ENCODE data around the gene FAM114A1.

Gene FAM114A1

GRCh38 chr4:38867478-38868058, at the start of gene FAM114A1:
FAM114A1 (plus strand) TSS chr4:38867806; CDS start chr4:38878079, 10,273 bp downstream.
- DNase-seq (ENCODE audit: low spot score): no peak

- no peak for DNase-seq (ENCODE audit: low spot score)
These were observed 49.1 kb upstream of the FAM114A1 start for GRCh38 chr4:38818441-38818976.

DNA sequence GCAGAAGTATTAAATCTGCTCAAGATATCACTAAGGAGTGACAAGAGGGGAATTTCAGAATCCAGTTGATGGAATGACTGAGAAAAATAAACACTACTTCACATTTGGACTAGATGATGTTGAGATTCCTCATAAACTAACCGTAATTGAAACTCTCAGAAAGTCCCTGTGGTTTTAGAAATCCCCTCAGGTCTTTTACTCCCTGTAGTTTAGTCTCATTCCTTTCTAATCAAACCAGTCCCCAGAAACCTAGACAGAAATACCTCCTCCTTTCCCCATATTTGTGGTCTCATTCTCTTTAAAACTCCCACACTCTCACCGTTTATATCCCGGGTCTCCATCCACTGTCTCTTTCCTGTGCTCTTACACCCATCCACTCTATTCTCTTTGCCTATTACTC, 48.0 kb upstream of the FAM114A1 start:
- DNase-seq (ENCODE audit: low spot score): no peak

GRCh38 chr4:38820329-38821061, 47.1 kb upstream of the FAM114A1 start:
- DNase-seq (ENCODE audit: low spot score): no peak

DNA sequence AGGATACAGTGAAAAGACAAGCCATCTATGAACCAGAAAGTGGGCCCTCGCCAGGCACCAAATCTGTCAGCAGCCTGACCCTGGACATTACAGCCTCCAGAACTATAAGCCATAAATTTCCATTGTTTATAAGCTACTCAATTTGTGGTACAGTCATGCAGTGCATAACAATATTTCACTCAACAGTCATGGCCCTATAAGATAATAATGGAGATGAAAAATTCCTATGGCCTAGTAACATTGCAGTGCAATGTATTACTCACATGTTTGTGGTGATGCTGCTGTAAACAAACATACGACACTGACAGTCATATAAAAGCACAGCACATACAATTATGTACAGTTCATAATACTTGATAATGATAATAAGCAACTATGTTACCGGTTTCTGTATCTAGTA, 45.9 kb upstream of the FAM114A1 start:
- no peak for DNase-seq (ENCODE audit: low spot score)

- no peak for DNase-seq (ENCODE audit: low spot score)
These were observed 44.8 kb upstream of the FAM114A1 start for GRCh38 chr4:38822748-38823303.

DNA sequence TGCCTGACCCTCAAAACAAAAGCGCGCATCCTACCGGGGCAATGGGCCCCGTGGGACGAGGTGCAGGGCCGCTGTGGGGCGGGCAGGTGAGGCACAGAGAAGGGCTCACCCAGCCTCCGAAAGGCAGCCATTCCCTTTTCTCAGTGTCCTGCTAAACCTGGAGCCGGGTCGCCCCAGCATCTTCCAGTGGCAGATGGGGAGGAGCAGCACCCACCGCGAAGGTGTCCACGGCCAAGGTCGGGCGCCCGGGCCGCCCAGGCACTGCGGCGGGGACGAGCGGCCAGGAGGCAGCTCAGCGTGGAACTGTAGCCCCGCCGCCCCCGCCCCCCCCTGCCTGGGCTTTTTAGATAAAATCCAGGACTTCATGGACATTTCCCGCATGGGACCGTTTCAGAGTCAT, 43.8 kb upstream of the FAM114A1 start:
- no peak for DNase-seq (ENCODE audit: low spot score)

DNA sequence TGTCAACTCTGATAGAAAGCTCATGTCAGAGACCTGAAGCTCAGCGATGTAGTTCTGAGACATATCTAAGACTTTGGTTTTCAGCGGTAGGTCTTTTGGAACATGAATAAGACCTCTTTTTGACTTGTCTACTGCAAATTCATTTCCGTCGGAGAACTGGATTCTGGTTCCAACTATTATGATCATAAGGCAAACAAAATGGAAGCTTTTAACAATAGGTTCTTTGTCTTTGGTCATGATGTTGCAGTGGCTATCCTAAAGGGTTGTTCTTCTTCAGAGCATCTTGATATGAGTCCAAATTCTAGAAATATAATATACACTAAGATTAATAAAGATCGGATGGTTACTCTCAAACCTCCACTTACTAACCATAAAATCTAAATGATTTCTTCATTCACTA, 38.4 kb upstream of the FAM114A1 start:
- no peak for DNase-seq (ENCODE audit: low spot score)

DNA sequence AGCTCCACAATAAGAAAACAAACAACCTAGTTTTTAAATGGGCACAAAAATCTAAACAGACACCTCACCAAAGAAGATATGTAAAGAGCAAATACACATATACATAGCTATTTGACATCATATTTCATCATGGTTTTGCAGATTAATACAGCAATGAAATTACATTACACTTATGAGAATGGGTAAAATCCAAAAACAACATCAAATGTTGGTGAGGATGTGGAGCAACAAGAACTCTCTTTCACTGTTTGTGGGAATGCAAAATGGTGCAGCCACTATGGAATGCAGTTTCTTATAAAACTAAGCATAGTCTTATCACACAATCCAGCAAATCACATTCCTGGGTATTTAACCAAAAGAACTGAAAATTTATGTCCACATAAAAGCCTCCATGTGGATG, 36.0 kb upstream of the FAM114A1 start:
- no peak for DNase-seq (ENCODE audit: low spot score)

DNA sequence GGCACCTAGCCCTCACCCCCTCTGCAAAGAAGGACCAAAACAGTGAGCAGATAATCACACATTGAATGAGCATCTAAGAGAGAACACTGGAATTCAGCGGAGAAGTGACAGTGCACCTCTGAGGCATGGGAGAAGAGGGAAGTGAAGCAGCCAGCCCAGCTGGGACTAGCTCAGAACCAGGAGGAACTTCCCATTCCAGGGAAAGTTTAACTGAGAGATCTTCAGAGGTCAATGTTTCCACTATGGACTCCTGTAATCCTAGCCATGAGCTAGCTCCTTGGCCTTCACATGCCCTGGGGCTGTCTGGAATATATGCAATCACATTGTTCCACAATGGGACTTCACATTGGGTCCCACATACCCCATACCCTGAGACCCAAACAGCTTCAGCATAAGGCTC, 35.4 kb upstream of the FAM114A1 start:
- DNase-seq (ENCODE audit: low spot score): no peak

GRCh38 chr4:38832624-38833528, 34.7 kb upstream of the FAM114A1 start:
- no peak for DNase-seq (ENCODE audit: low spot score)

DNA sequence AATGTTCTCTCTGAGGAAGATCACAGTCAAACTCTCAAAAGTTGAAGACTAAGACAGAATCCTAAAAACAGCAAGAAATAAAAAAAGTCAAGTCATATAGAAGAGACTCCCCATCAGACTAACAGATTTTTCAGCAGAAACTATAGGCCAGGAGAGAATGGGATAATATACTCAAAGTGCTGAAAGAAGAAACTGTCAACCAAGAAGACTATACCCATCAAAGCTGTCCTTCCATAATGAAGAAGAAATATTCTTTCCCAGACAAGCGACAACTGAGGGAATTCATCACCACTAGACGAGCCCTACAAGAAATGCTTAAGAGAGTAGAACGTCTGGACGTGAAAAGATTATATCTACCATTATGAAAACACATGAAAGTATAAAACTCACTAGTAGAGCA, 33.0 kb upstream of the FAM114A1 start:
- DNase-seq (ENCODE audit: low spot score): no peak

DNA sequence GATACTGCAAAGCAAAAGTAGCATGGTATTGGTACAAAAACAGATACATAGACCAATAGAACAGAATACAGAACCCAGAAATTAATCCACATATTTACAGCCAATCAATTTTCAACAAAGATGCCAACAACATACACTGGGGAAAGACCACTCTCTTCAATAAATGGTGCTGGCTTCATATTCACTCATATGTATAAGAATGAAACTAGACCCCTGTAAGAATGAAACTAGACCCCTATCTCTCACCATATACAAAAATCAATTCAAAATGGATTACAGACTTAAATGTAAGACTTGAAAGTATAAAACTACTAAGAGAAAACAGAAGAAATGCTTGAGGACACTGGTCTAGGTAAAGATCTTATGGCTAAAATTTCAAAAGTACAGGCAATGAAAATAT, 30.3 kb upstream of the FAM114A1 start:
- DNase-seq (ENCODE audit: low spot score): no peak

GRCh38 chr4:38837849-38838248, 29.8 kb upstream of the FAM114A1 start:
- DNase-seq (ENCODE audit: low spot score): peak; percentile 45

- no peak for DNase-seq (ENCODE audit: low spot score)
These were observed 24.6 kb upstream of the FAM114A1 start for GRCh38 chr4:38842994-38843393.

GRCh38 chr4:38846015-38846414, 21.6 kb upstream of the FAM114A1 start:
- DNase-seq (ENCODE audit: low spot score): no peak

DNA sequence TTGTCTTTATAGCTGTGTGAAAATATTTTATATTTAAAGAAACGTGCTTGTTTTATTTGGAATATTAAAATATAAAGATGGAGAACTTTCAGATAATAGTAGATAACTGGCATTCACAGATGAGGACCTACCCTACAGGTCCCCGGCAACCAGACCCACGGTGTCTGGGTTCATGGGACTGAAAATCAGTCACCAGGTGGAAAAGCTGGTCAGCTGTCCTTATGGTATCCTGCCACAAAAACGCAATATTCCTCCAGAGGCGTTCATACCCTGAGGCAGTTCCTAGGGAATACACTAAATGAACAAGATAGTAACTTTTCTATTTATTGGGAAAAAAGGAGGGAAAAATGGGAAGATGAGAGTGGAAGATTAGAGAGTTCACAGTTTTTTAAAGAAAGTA, 12.1 kb upstream of the FAM114A1 start:
- DNase-seq (ENCODE audit: low spot score): no peak

GRCh38 chr4:38856046-38856445, 11.6 kb upstream of the FAM114A1 start:
- DNase-seq (ENCODE audit: low spot score): peak; percentile 25

DNA sequence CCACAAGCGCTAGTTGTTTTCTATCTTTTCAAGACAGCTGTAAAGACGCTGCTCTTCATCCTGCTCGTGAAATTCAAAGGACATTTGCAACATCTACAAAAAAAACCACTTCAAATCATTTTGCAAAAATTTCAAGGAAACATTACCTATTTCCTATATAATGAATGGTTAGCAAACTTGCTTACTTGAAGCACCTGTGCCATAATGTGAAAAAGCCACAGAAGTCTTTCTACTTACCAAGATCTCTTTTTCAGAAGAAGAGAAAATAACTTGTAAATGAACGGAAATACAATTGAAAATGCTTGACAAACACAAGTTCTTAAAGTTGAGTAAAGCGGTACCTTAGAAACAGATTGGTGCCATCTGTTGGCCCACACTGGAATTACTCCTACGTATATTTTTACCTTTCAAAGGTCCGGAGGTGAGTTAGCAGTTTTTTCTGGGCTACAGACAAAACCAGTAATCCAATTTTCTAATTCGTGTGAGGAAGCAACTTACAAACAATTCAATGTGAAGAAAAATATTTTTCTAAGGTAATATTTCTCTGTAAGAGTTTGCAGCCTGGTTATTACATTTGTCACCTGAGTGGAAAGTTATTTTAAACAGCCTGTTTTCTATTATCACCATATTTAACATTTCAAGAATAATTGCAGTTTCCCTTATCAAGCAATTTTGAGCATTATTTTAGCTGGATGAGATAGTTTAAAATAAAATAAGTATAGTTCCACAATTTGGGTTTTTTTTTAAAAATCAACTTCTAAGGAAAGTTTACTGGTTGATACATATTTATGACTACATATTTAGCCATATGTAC, 10.9 kb upstream of the FAM114A1 start, which contains the start of gene TLR6:
TLR6 (minus strand) TSS at position 294 of the 814 bp plus-strand sequence. CDS start 27,344 bp downstream, outside the sequence.
- peak; percentile 85 for DNase-seq (ENCODE audit: low spot score)

DNA sequence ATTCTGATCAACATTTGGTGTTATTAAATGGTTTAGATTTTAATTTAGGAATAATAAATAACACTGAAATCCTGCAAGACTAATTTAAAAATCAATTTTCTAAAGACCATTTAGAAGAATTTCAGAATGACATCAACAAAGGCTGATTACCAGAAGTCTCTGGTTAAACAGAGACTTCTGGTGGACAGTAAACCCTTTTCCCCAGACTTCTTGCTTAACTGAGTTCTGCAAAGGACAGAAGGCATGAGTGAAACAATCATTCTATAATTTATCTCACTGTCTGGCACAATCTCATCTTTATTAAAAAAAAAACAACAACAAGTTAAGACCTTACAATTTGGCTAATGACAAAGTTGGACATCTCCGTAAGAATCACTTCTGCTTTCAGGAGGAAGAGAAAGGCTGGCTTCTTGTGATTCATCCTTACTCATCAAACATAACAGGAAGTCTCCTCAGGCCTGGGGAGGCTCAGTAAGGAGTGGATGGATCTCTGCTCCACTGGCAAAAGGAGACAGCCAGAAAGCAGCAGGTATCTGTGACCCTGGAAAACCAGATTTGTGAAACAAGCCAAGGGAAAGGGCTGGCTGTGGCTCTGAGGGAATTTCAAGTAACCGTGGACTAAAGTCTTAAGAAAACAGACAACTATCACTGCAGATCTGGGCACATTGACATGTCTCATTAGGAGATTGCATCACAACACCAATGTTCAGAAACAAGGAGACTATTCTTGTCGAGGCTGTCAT, 10.1 kb upstream of the FAM114A1 start:
- peak; percentile 39 for DNase-seq (ENCODE audit: low spot score)

GRCh38 chr4:38858097-38858420, 9.5 kb upstream of the FAM114A1 start:
- no peak for DNase-seq (ENCODE audit: low spot score)
